ENCODE data around the gene NAP1L4.

The NAP1L4 gene

GRCh38 chr11:3002871-3003270, 10.7 kb upstream of the NAP1L4 start:
- TF ChIP-seq, protein P1, sequence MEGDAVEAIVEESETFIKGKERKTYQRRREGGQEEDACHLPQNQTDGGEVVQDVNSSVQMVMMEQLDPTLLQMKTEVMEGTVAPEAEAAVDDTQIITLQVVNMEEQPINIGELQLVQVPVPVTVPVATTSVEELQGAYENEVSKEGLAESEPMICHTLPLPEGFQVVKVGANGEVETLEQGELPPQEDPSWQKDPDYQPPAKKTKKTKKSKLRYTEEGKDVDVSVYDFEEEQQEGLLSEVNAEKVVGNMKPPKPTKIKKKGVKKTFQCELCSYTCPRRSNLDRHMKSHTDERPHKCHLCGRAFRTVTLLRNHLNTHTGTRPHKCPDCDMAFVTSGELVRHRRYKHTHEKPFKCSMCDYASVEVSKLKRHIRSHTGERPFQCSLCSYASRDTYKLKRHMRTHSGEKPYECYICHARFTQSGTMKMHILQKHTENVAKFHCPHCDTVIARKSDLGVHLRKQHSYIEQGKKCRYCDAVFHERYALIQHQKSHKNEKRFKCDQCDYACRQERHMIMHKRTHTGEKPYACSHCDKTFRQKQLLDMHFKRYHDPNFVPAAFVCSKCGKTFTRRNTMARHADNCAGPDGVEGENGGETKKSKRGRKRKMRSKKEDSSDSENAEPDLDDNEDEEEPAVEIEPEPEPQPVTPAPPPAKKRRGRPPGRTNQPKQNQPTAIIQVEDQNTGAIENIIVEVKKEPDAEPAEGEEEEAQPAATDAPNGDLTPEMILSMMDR (conservative IDR thresholded peaks at IDR 0.05; ENCODE audit: low read length) = no peak
- no peak for TF ChIP-seq EZH2phosphoT487 (IDR thresholded peaks at IDR 0.05; ENCODE audit: borderline replicate concordance)
- Histone ChIP-seq H3K4me1 (ENCODE audit: insufficient read depth, low read length, poor library complexity, severe bottlenecking) (no peaks in the 10 kb centered on the region), H3K27me3 (ENCODE audit: insufficient read depth, low read length, poor library complexity, severe bottlenecking) (no peaks in the 10 kb centered on the region), H3K36me3 (ENCODE audit: insufficient read depth, low read length) (peaks cover 32% of the 10 kb centered on the region; the same call in 1 of the 2 replicates), H2AFZ (ENCODE audit: low read length) (no peak overlapping the region), H3F3A (ENCODE audit: low read depth) (no peaks in the 10 kb centered on the region), H3K79me2 (ENCODE audit: insufficient read depth, low read length) (no peaks in the 10 kb centered on the region), H3K9me3 (ENCODE audit: insufficient read depth, low read depth, low read length) (no peaks in the 10 kb centered on the region), H3K9me2 (replicated peaks; ENCODE audit: low read depth, low read length) (no peaks in the 10 kb centered on the region), H4K20me1 (ENCODE audit: insufficient read depth, low read length, poor library complexity, severe bottlenecking) (no peaks in the 10 kb centered on the region), H3K4me2 (ENCODE audit: low read depth, low read length, poor library complexity, severe bottlenecking) (no peak overlapping the region), H3K4me3 (ENCODE audit: low read length, poor library complexity, severe bottlenecking) (no peak overlapping the region), H3K9ac (ENCODE audit: low read depth, low read length, poor library complexity, severe bottlenecking) (no peak overlapping the region)

DNA sequence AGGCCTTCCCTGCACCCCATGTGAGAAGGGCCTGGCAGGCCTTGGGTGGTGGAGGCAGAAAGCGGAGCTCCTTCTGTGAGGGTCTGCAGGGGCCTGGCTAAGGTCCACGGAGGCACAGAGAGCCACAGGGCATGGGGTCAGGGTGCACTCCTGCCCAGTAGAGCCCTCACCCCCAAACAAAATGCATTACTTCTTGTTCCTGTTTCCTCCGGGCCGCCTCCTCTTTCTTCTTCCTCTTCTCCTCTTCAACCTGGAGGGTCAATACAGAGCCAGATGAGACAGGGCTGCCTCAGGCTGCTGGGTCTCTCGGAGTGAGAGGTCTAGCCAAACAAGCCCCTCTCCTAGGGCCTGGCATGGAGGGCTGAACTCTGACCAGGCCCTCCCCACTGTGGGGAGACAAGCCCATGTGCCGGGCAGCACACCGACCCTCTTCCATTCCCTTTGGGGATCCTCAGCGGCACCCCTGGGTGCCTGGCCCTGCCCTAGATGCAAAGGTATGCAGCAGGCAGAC, 10.3 kb upstream of the NAP1L4 start:
- Histone ChIP-seq H3K9ac (ENCODE audit: low read depth, low read length, poor library complexity, severe bottlenecking) (no peak overlapping the region), H3K4me3 (ENCODE audit: low read length, poor library complexity, severe bottlenecking) (no peak overlapping the region), H3K4me2 (ENCODE audit: low read depth, low read length, poor library complexity, severe bottlenecking) (no peak overlapping the region), H2AFZ (ENCODE audit: low read length) (no peak overlapping the region), H3K9me3 (ENCODE audit: insufficient read depth, low read depth, low read length) (no peaks in the 10 kb centered on the region), H3K27me3 (ENCODE audit: insufficient read depth, low read length, poor library complexity, severe bottlenecking) (no peaks in the 10 kb centered on the region), H4K20me1 (ENCODE audit: insufficient read depth, low read length, poor library complexity, severe bottlenecking) (no peaks in the 10 kb centered on the region), H3K79me2 (ENCODE audit: insufficient read depth, low read length) (no peaks in the 10 kb centered on the region), H3K36me3 (ENCODE audit: insufficient read depth, low read length) (peaks cover 32% of the 10 kb centered on the region; the same call in 1 of the 2 replicates), H3F3A (ENCODE audit: low read depth) (no peaks in the 10 kb centered on the region), H3K9me2 (replicated peaks; ENCODE audit: low read depth, low read length) (no peaks in the 10 kb centered on the region), H3K4me1 (ENCODE audit: insufficient read depth, low read length, poor library complexity, severe bottlenecking) (no peaks in the 10 kb centered on the region)
- TF ChIP-seq EZH2phosphoT487 (IDR thresholded peaks at IDR 0.05; ENCODE audit: borderline replicate concordance) = no peak
- TF ChIP-seq, protein P1 (conservative IDR thresholded peaks at IDR 0.05; ENCODE audit: low read length) = no peak

GRCh38 chr11:3001496-3001895, 9.4 kb upstream of the NAP1L4 start:
- no peak overlapping the region for H3K4me3 ChIP-seq (ENCODE audit: low read length, poor library complexity, severe bottlenecking)
- no peaks in the 10 kb centered on the region for H3F3A ChIP-seq (ENCODE audit: low read depth)
- no peaks in the 10 kb centered on the region for H3K79me2 ChIP-seq (ENCODE audit: insufficient read depth, low read length)
- peaks cover 32% of the 10 kb centered on the region; the same call in 1 of the 2 replicates for H3K36me3 ChIP-seq (ENCODE audit: insufficient read depth, low read length)
- H3K9me3 ChIP-seq (ENCODE audit: insufficient read depth, low read depth, low read length) = no peaks in the 10 kb centered on the region
- no peak overlapping the region for H3K4me2 ChIP-seq (ENCODE audit: low read depth, low read length, poor library complexity, severe bottlenecking)
- no peak overlapping the region for H2AFZ ChIP-seq (ENCODE audit: low read length)
- H4K20me1 ChIP-seq (ENCODE audit: insufficient read depth, low read length, poor library complexity, severe bottlenecking) = no peaks in the 10 kb centered on the region
- TF ChIP-seq, protein P1 (conservative IDR thresholded peaks at IDR 0.05; ENCODE audit: low read length) = no peak
- TF ChIP-seq EZH2phosphoT487 (IDR thresholded peaks at IDR 0.05; ENCODE audit: borderline replicate concordance) = no peak
- no peaks in the 10 kb centered on the region for H3K9me2 ChIP-seq (replicated peaks; ENCODE audit: low read depth, low read length)
- no peaks in the 10 kb centered on the region for H3K4me1 ChIP-seq (ENCODE audit: insufficient read depth, low read length, poor library complexity, severe bottlenecking)
- no peak overlapping the region for H3K9ac ChIP-seq (ENCODE audit: low read depth, low read length, poor library complexity, severe bottlenecking)
- H3K27me3 ChIP-seq (ENCODE audit: insufficient read depth, low read length, poor library complexity, severe bottlenecking) = no peaks in the 10 kb centered on the region
